GM18511 (cell line): ENCODE data around the gene NPDC1.

Source experiments
- ATAC-seq: cut with Tn5 transposase; IDR thresholded peaks from one replicate; pipeline ENCODE4 v1.9.1; 2021; ENCODE audit warnings: mild to moderate bottlenecking, moderate library complexity; ENCODE audit not compliant: unreplicated experiment

Gene NPDC1, protein sequence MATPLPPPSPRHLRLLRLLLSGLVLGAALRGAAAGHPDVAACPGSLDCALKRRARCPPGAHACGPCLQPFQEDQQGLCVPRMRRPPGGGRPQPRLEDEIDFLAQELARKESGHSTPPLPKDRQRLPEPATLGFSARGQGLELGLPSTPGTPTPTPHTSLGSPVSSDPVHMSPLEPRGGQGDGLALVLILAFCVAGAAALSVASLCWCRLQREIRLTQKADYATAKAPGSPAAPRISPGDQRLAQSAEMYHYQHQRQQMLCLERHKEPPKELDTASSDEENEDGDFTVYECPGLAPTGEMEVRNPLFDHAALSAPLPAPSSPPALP

DNA sequence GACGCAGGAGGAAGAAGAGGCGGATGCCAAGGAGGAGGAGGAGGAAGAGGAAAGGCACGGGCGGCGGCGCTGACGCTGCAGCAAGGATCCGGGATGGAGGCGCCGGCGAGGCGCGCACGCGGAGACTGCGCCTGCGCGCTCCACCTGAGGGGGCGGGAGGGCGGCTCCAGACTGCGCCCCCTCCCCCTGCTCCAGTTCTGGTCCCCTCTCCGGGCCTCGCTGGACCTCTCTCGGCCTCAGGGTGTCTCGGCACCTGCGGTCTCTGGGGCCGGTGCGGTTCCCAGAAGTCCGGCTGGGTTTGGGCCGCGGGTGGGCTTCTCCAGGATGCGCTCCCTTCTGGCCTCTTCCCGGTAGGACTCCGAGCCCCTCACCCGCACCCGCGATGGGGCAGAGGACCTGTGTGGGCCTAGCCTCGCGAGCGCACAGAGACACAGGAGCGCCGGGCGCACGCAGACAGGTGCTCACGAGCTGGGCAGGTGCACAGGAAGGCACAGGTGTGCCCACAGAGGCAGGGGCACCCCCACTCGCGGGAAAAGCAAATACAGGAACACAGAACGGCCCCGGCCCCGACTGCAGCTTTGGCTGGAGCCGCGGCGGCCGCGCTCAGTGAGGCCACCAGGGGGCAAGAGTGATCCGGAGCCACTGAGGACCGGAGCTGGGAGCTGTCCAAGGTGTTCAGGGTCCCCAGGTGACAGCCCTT lies at the start of gene NPDC1:
Gene NPDC1 (minus strand): TSS at position 90 of the 700 bp plus-strand sequence. CDS start 188 bp downstream, outside the sequence.
- ATAC-seq = no peak

DNA sequence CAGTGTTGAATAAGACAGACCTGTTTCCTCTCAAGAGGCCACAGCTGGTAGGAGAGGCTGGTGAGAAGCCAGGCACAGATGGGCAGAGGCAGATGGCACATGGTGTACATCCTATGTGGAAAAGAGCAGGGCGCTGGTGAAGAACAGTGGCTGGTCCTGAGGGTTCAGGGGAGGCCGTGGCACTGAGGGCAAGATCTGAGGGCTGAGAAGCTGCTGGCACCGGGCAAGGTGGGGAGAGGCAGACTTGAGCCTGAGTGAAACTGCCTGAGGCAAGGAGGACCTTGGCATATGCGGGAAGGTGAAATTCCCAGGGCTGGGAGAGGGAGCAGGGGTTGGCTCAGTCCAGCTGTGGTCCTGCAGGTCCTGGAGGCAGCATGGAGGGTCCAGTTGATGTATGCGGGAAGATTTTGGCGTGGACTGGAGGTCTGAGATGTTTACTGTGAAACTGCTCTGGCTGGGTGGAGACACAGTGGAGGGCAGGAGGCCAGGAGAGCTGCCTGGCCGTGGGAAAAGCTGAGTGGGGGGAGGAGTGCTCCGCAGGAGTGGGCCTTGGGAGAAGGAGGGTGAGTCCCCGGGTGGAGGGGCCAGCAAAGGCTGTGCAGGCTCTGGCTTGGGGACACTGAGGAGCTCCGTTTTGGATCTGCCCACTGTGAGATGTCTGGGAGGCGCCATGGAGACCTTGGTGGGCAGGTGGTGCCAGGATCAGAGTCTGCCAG lies 43.4 kb upstream of the NPDC1 start:
- ATAC-seq = no peak

DNA sequence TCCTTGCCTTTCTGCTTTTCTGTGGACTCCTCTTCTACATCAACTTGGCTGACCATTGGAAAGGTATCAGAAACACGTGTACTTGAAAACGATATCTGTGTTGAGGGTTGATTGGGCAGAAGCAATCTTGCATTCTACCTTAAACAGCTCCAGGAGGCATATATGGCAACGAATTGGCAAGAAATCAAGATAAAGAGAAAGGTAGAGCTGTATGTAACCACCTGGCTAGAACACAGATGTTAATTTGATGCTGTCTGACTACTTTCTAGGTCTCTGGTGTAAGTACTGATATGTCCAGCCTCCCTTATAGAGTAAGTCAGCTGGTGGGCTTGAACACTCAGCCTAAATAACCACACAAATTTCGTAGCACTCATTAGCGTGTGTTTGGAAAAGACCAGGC lies 42.1 kb upstream of the NPDC1 start:
- no peak for ATAC-seq

DNA sequence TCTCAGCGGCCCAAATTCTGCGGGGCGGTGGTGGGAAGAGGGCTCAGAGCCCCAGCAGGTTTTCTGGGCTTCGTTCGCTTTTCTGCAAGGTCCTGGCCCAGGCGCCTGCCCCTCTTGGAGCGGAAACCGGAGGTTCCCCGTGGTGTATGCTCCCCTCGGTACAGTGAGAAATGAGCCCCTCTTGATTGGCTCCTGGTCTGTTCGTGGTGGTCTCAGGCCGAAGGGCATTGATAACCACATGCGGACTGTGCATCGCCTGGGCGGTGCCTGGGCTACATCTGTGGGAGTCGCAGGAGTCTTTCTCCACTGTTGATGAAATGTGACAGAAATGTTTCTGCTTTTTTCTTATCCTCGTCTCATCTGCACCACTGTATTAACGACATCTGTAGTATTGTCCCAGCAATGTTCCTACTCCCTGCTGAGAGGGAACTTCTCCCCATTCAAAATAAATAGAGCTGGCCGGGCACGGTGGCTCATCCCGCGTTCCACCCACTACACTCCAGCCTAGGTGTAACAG lies 41.5 kb upstream of the NPDC1 start:
- ATAC-seq = no peak

DNA sequence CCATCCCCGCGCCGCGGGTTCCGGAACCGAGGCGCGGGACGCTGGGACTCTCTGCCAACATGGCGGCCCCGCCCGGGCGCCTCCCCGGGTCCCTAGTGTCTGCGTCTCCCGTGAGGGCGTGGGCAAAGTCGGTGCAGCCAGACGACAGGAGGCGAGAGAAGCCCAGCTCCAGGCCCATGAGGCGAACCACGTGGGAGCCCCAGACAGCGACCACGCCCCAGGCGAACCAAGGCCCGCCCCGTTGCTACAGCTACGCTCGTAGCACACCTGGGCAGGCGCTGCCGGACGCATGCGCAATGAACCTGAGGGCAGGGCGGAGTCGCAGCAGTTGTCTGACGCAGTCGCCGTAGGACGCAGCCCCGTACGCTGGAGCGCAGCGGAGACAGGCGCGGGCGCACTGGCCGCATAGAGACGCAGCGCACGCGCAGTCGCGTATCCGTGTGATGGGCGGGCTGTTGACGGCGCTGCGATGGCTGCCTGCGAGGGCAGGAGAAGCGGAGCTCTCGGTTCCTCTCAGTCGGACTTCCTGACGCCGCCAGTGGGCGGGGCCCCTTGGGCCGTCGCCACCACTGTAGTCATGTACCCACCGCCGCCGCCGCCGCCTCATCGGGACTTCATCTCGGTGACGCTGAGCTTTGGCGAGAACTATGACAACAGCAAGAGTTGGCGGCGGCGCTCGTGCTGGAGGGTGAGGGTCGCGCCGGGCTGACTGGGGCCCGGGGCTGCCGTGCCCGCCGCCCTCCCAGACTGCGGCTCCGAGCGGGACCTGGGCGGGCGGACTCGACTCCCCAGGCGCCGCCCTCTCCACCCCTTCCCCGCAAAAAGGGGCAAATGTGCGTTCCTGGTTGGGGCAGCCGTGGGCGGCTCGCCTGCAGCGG lies 40.8 kb upstream of the NPDC1 start, which contains the start of gene MAN1B1:
Gene MAN1B1 (plus strand): TSS at position 455 of the 878 bp plus-strand sequence. CDS start 15 bp downstream, at position 470.
- peak; percentile 84 for ATAC-seq

DNA sequence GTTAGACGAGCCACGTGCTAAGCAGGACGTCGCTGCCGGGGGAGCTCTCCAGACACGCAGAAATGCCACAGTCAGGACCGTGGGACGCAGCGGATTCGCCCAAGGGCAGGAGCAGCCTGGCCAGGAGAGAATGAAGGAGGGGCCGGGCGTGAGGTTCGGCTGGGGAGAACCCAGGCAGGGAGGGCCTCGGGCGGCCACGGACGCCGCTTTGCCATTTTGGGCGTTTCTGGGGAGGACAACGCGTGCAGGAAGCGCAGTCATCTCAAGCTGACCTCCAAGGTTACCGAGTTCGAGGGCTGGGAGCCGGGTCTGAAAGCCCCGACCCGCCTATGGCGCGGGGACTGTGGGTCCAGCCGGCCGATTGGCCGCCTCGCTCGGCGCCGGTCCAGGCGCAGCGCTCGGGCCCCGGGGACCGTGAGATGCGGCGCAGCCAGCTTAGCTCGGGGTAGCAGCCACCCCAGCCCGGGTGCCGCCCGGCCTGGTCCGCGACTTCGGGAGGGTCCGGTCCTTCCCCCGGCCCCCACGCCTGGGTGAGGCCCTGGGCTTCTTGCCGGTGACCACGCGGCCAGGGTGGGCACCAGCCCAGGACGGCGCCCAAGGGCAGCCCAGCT lies 40.0 kb upstream of the NPDC1 start:
- ATAC-seq = no peak

DNA sequence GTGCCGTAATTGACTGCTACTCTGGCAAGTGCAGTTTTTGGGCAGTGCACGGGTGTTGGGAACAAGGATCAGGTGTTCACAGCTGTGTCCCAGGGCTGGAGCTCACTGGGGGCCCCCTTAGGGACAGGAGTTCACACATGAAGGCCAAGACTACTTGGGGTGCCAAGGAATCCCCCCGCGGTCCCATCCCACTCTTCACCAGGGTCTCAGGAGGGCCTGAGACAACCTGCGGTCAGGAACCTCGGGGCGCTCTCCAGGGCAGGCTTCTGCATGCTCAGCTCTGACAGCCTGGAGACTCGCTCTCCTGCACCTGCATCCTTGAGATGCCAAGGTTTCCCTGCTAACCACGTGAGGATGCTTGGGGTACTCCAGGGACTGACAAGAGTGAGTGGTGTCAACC lies 38.5 kb upstream of the NPDC1 start:
- no peak for ATAC-seq

DNA sequence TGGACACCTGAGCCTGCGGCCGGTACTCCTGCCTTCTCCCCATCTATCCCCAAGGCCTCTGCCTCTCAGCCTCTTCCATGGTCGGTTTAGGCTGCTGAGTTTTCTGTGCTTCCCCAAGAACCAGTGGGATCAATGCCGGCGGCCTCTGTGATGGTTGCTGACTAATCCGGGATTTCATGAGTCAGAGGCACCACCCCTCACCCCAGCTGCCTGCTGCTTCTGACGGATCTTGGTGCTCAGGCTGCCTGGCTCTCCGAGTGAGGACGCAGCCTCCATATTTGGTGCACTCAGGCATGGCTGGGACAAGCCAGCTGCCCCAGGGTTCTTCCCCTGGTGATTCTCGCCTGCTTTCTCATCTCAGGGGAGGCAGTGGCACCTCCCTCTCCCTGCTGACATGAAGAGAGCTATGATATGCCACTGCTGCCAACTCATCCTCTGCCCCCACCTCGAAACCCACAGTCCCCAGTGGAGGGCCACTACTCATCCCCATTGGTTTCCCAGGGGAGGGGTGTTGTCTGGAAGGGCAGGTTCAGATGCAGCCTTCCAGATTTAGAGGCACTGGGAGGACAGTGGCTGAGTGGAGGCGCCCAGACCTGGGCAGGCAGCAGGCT lies 37.5 kb upstream of the NPDC1 start:
- no peak for ATAC-seq

DNA sequence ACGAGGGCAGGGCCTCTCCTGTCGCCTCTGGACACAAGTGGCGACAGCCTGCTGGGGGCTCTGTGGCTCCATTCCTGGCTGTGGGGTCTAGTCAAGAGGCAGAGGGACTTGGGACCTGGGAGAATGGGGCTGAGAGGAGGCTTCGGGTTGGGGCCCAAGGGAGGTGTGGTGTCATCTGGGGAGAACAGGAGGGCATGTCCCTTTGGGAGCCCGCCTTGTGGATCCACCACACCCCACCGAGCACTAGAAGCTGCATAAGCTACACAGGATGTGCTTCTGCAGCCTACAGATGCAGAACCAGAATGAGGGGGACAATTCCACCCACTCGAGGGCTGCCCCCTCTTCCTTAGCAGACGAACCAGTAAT lies 36.9 kb upstream of the NPDC1 start:
- ATAC-seq = no peak

DNA sequence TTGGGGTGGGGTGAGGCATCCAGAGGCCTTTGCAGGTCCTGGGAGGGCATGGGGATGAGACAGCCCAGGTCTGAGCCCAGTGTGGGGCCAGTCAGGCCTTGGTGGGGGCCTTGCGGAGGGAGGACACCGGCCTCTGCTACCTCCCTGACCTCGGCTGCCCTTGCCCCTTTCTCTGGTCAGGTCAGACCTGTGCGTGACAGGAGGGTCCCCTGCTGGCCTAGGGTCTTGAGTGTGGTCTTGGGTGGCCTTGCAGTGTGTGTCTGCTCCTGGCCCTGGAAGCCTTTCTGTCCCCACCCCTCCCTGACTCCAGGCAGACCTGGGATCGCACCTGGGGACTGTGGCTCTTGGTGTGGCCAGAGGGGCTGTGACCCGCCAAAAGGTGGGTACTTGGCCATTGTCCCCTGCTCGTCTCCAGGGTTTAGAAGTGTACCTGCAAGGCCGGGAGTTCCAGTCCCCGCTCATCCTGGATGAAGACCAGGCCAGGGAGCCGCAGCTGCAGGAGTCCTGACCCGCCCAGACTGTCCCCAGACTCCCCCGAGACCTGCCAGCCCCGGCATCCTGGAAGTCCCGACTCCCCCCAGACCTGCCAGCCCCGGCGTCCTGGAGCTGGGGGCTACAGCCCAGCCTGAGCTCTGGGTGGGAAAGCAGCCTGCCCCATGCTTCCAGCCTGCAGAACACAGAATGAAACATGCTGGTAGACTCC lies 36.4 kb upstream of the NPDC1 start:
- no peak for ATAC-seq

DNA sequence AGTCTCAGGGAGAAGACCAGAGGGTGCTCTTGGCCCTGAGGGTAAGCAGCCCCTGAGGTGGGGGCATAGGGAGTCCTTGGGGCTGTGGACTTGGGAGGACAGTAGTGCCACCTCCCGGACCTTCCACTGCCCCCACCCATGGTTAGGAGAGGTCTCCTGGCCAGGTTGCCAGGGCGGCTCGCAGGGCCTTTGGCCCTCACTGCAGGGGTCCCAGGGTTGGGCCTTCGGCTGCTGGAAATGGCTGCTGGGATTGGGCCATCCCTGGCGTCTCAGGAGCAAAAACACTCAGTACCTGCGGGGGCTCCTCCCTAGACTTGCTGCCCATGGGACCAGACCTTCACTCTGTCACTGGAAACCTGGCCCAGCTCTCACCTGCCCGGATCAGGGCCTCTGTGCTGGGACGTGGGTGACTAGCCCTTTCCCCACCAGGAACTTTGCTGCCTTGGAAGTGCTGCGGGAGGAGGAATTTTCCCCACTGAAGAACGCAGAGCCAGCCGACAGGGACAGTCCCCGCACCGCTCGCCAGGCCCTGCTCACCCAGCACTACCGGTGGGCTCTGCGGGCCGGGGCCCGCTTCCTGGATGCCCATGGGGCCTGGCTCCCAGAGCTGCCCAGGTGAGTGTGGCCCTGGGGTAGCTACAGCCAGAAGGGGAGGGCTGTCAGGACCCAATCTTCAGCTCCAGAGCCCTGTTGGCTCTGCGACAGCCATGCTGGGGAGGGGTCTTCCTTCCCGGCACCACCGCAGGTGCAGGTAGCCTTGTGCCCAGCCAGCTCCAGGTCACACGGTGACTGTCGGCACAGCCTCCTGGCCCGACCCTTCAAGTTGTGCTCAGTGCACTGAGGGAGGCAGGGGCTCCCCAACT lies 34.5 kb upstream of the NPDC1 start:
- no peak for ATAC-seq

DNA sequence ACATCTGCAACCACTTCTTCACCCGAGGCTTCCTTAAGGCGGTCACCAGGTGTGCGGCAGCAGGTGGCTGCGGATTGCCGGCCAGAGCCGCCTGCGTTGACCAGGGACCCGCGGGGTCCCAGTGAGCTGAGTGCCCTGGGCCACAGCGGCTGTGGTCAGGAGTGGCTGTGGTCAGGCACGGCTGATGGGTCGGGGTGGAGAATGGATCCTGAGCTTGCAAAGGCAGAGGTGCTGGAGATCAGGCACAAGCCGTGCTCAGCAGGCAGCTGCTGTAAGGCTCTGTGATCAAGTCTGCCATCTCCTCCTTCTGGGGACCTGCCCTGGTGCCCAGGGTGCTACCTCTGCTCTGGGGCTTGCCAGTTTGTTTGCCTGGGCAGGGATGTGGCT lies 33.4 kb upstream of the NPDC1 start:
- no peak for ATAC-seq

DNA sequence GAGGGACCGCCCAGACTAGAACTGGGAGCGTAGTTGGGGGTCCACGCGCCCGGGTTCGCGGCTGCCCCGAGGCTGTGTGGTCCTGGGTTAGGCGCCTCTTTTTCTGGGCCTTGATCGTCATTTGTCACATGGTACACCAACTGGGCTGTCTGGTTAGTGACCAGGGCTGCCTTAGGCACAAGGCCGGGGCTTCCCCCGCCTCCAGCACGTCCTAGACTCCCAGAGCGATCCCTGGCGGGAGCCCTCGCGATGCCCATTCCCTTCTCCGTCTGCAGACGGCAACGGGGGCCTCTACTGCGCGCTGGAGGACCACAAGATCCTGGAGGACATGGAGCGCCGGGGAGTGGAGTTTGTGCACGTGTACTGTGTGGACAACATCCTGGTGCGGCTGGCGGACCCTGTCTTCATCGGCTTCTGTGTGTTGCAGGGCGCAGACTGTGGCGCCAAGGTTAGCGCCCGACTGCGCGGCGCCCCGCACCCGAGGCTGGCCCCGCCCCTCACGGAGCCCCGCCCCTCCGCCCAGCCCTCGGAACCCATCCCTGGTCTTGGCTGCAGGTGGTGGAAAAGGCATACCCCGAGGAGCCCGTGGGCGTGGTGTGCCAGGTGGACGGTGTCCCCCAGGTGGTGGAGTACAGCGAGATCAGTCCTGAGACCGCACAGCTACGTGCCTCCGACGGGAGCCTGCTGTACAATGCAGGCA lies 32.9 kb upstream of the NPDC1 start:
- ATAC-seq = no peak

DNA sequence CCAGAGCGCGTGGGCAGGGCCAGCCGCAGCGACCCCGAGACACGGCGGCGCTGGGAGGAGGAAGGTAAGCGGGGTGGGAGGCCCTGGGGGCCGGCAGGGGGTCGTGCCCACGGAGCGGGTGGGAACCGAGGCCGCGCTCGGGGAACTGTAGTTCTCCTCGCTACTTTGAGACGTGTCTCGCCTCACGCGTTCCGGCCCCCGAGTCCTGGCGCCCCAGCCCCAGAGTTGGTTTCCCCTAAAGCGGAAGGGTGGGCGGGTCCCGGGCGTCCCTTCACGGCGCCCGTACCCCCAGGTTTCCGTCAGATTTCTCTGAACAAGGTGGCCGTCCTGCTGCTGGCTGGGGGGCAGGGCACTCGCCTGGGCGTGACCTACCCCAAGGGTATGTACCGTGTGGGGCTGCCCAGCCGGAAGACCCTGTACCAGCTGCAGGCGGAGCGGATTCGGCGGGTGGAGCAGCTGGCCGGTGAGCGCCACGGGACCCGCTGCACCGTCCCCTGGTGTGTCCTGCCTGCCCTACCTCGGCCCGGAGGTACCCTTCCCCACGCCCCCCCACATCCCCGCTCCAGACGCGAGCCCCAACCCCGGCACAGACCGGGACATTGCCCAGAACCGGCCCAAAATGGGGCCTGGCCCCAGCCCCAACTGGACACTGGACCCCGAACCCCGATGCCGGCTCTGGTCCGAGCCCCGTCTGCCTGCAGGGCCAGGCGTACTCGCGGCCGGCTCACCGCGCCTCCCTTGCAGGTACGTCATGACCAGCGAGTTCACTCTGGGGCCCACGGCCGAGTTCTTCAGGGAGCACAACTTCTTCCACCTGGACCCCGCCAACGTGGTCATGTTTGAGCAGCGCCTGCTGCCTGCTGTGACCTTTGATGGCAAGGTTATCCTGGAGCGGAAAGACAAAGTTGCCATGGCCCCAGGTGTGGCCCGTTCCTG lies 32.0 kb upstream of the NPDC1 start:
- ATAC-seq = no peak

DNA sequence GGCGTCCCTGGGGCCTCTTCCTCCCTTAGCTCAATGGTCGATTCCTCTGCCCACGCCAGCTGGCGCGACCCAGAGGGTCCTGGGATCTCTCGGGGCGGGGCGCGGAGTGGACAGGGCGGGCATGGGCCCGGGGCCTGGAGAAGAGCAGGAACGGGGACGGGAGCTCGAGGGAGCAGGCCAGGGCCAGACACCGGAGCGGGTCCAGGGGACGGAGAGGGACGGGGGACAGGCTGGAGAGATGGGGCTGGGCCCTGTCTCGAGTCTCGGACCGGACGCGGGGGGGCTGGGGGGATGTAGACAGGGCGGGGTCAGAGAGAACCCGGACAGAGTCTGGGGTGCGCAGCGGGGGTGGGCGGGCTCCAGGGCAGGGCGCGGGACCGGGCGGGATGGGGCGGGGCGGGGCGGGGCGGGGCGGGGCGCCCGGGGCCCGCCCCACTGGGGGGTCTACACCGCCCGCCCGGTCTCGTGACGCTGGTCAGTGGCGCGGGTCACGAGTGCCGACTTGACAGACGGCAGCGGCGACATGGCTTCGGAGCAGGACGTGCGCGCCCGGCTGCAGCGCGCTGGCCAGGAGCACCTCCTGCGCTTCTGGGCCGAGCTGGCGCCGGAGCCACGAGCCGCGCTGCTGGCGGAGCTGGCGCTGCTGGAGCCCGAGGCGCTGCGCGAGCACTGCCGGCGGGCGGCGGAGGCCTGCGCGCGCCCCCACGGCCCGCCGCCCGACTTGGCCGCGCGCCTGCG lies 31.2 kb upstream of the NPDC1 start, which contains the start of gene UAP1L1:
Gene UAP1L1 (plus strand): TSS at position 508 of the 738 bp plus-strand sequence. CDS start 16 bp downstream, at position 524.
- ATAC-seq = no peak

DNA sequence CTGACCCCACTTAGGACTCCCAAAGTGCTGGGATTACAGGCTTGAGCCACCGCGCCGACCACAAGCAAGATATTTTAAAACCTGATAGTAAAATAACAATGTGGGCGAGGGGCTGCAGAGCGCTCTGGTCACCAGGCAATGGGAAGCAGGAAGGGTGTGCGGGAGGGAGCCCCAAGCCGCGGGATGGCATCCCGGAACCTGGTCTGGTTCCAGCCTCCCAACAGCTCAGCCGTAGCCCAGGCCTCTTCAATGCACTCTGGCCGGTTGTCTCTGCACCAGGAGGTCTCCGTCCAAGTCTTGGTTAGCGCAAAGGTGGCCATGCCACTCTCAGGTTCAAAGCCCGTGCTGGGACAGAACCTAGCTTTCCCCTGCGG lies 30.6 kb upstream of the NPDC1 start:
- no peak for ATAC-seq
